K562 (cell line): ENCODE measurements around the gene METTL24. TPM values are rescaled to one million over a fixed set of nuclear protein-coding genes. Genes with fewer than 3 reads are reported as not detected.

ENCODE experiments used
- ATAC-seq: fragments of 200-7000 bp; cut with Tn5 transposase; 3 replicates; pipeline ENCODE4 v1.9.1; 2020; ENCODE audit warnings: moderate library complexity
- BruUV-seq: library from RNA; stranded (reverse); fragments of 400-500 nt; replicated peaks from 2 replicates; lab custom pipeline; 2021; lab: Mats Ljungman, UMichigan
- CTCF ChIA-PET: fragments of 300-600 bp; formaldehyde crosslinking; extraction: SDS; loops from one replicate; lab custom pipeline; 2021; ENCODE audit warnings: low intra/inter-chr PET ratio; lab: Yijun Ruan, JAX
- POLR2A ChIA-PET: fragments of 300-600, 350-650 bp; sonication (Branson Sonifier 250); formaldehyde crosslinking; extraction: SDS; loops from one replicate; lab custom pipeline; 2021; ENCODE audit warnings: antibody characterized with exemption, inconsistent platforms; lab: Yijun Ruan, JAX
- DNase-seq, 4 experiments: peaks; one replicate each; pipeline versions ENCODE4 v3.0.0 to v3.0.0-alpha.2; 2011 to 2018; ENCODE audit warnings: low spot score in 3 of 4, mixed read lengths in 3 of 4; ENCODE audit errors: extremely low read depth in 1 of 4
- FAIRE-seq: peaks from 2 replicates; lab custom pipeline; 2011; peaks lifted over from hg19 to GRCh38; lab: Jason Lieb, UNC
- H2AFZ ChIP-seq: 2 replicates; pipeline ENCODE4 v1.6.0; 2011; ENCODE audit warnings: low read depth, low read length, control low read depth, inconsistent platforms
- H3K27ac ChIP-seq: fragments of 200-600 bp; 3 replicates; pipeline ENCODE4 v1.8.0; 2011; ENCODE audit warnings: low read depth, mild to moderate bottlenecking, control low read depth, inconsistent platforms, low read length, moderate library complexity, mixed read lengths; ENCODE audit errors: extremely low read depth
- H3K27me3 ChIP-seq, 2 experiments: fragments of 300-600 bp in 1 of 2; 2 replicates in 1 of 2; 3 replicates in 1 of 2; pipeline versions ENCODE4 v1.6.0 to v1.8.0; 2011; ENCODE audit warnings: inconsistent platforms in 2 of 2, low read length in 2 of 2, mild to moderate bottlenecking in 1 of 2, mixed read lengths in 1 of 2, moderate library complexity in 1 of 2; ENCODE audit not compliant: control insufficient read depth in 2 of 2, insufficient read depth in 2 of 2
- H3K36me3 ChIP-seq: fragments of 300-600 bp; 3 replicates; pipeline ENCODE4 v1.8.0; 2011; ENCODE audit warnings: mild to moderate bottlenecking, low read length, inconsistent platforms; ENCODE audit not compliant: control insufficient read depth, insufficient read depth
- H3K4me1 ChIP-seq, 2 experiments: fragments of 200-600 bp in 1 of 2; replicated peaks in 1 of 2; 2 replicates in 1 of 2; 3 replicates in 1 of 2; pipeline versions ENCODE4 v1.5.1 to v1.8.0; 2011; ENCODE audit warnings: inconsistent platforms in 2 of 2, low read length in 2 of 2, mild to moderate bottlenecking in 1 of 2, mixed read lengths in 1 of 2, moderate library complexity in 1 of 2; ENCODE audit not compliant: control insufficient read depth in 2 of 2, insufficient read depth in 2 of 2
- H3K4me2 ChIP-seq: 2 replicates; pipeline ENCODE4 v1.6.1; 2011; ENCODE audit warnings: low read length, control low read depth, inconsistent platforms, mixed read lengths; ENCODE audit not compliant: insufficient read depth
- H3K4me3 ChIP-seq: fragments of 200-600 bp; sonication (generic), shearing (Covaris generic); 2 replicates; pipeline ENCODE4 v1.5.1; 2016; ENCODE audit warnings: control low read depth, inconsistent platforms
- H3K79me2 ChIP-seq: fragments of 200-600 bp; 3 replicates; pipeline ENCODE4 v1.8.0; 2011; ENCODE audit warnings: low read length, inconsistent platforms; ENCODE audit not compliant: control insufficient read depth, insufficient read depth
- H3K9ac ChIP-seq, 2 experiments: 2 replicates each; pipeline versions ENCODE4 v1.6.0 to v1.6.1; 2011; ENCODE audit warnings: low read depth in 2 of 2, low read length in 2 of 2, control low read depth in 1 of 2, inconsistent platforms in 1 of 2, mild to moderate bottlenecking in 1 of 2, mixed read lengths in 1 of 2; ENCODE audit not compliant: insufficient read depth in 1 of 2
- H3K9me1 ChIP-seq: one replicate; pipeline ENCODE4 v1.6.0; 2011; ENCODE audit warnings: inconsistent platforms, mild to moderate bottlenecking, low read length, moderate library complexity; ENCODE audit not compliant: control insufficient read depth, insufficient read depth
- H3K9me3 ChIP-seq: replicated peaks from 2 replicates; pipeline ENCODE4 v1.5.1; 2011; ENCODE audit warnings: low read depth, low read length, inconsistent platforms; ENCODE audit not compliant: control insufficient read depth, insufficient read depth
- H4K20me1 ChIP-seq: replicated peaks from 2 replicates; pipeline ENCODE4 v1.6.1; 2011; ENCODE audit warnings: low read length, inconsistent platforms, mixed read lengths; ENCODE audit not compliant: control insufficient read depth, insufficient read depth
- EGR1 ChIP-seq: fragments of 450-650 bp; conservative IDR thresholded peaks from 2 replicates; pipeline ENCODE4 v1.6.1; 2017; ENCODE audit warnings: mild to moderate bottlenecking
- ESRRA ChIP-seq: fragments of 450-650 bp; IDR thresholded peaks from 2 replicates; pipeline ENCODE4 v1.6.1; 2014; ENCODE audit warnings: low read depth, mild to moderate bottlenecking, moderate library complexity, borderline replicate concordance
- FOSL1 ChIP-seq: fragments of 200-800 bp; sonication (Bioruptor generic); conservative IDR thresholded peaks from 2 replicates; pipeline ENCODE4 v1.6.1; 2016; ENCODE audit warnings: missing genetic modification characterization, missing compliant biosample characterization
- GTF2A2 ChIP-seq: IDR thresholded peaks from 2 replicates; pipeline ENCODE4 v1.6.1; 2016; ENCODE audit warnings: mild to moderate bottlenecking, missing genetic modification characterization, missing compliant biosample characterization
- MAFF ChIP-seq: IDR thresholded peaks from 2 replicates; pipeline ENCODE4 v1.6.1; 2012; ENCODE audit warnings: low read length, improper control_type of control experiment
- MAFG ChIP-seq: fragments of 450-650 bp; conservative IDR thresholded peaks from 2 replicates; pipeline ENCODE4 v1.6.1; 2016; ENCODE audit warnings: missing genetic modification characterization, missing compliant biosample characterization
- MAFK ChIP-seq: IDR thresholded peaks from 2 replicates; pipeline ENCODE4 v1.6.1; 2011; ENCODE audit warnings: low read length, improper control_type of control experiment
- NFE2 ChIP-seq: IDR thresholded peaks from 2 replicates; pipeline ENCODE4 v1.6.1; 2014; ENCODE audit warnings: antibody characterized with exemption, low read depth
- NR1H2 ChIP-seq: sonication (generic); formaldehyde crosslinking; IDR thresholded peaks from 2 replicates; pipeline ENCODE4 v1.4.0; 2020; ENCODE audit warnings: mild to moderate bottlenecking, missing genetic modification reagents
- PHB2 ChIP-seq: fragments of 450-650 bp; IDR thresholded peaks from 2 replicates; pipeline ENCODE4 v1.6.1; 2017; ENCODE audit warnings: low read depth
- PHTF2 ChIP-seq: fragments of 250-450 bp; sonication (Bioruptor Pico); IDR thresholded peaks from 2 replicates; pipeline ENCODE4 v1.5.0; 2021; ENCODE audit warnings: mild to moderate bottlenecking
- RCOR1 ChIP-seq, 2 experiments: IDR thresholded peaks; 2 replicates each; pipeline ENCODE4 v1.6.1; 2012; ENCODE audit warnings: low read depth in 2 of 2, low read length in 2 of 2, borderline replicate concordance in 1 of 2, improper control_type of control experiment in 1 of 2
- SMAD1 ChIP-seq: fragments of 150-350 bp; IDR thresholded peaks from 2 replicates; pipeline ENCODE4 v1.6.1; 2014; ENCODE audit warnings: low read length, low read depth; ENCODE audit not compliant: partially characterized antibody
- SMAD4 ChIP-seq: fragments of 250-450 bp; sonication (Bioruptor Pico); conservative IDR thresholded peaks from 2 replicates; pipeline ENCODE4 v1.8.0; 2021; ENCODE audit warnings: inconsistent platforms, mild to moderate bottlenecking, moderate library complexity
- SPI1 ChIP-seq: IDR thresholded peaks from 2 replicates; pipeline ENCODE4 v1.6.1; 2011; ENCODE audit warnings: low read depth, low read length, control low read depth, borderline replicate concordance
- SREBF2 ChIP-seq: sonication (generic); formaldehyde crosslinking; IDR thresholded peaks from 2 replicates; pipeline ENCODE4 v1.4.0; 2020; ENCODE audit warnings: mild to moderate bottlenecking, missing genetic modification reagents
- STAT5B ChIP-seq: fragments of 250-450 bp; sonication (Bioruptor Pico); IDR thresholded peaks from 2 replicates; pipeline ENCODE4 v1.8.0; 2021; ENCODE audit warnings: mild to moderate bottlenecking, inconsistent platforms
- TEAD4 ChIP-seq, 2 experiments: sonication (generic) in 1 of 2; formaldehyde crosslinking in 1 of 2; IDR thresholded peaks; 2 replicates each; pipeline versions ENCODE4 v1.6.1 to v1.8.0; 2012 to 2022; ENCODE audit warnings: borderline replicate concordance in 1 of 2, inconsistent platforms in 1 of 2, low read length in 1 of 2, mild to moderate bottlenecking in 1 of 2, missing genetic modification reagents in 1 of 2
- XRCC4 ChIP-seq: IDR thresholded peaks from one replicate; pipeline ENCODE4 v1.6.1; 2011; ENCODE audit not compliant: insufficient read depth, insufficient read length; ENCODE audit errors: extremely low read depth
- ZNF274 ChIP-seq: IDR thresholded peaks from 2 replicates; pipeline ENCODE4 v1.6.1; 2011; ENCODE audit warnings: low read depth, mild to moderate bottlenecking, low read length, moderate library complexity, borderline replicate concordance
- ZNF316 ChIP-seq: fragments of 450-650 bp; IDR thresholded peaks from 2 replicates; pipeline ENCODE4 v1.6.1; 2016
- ZSCAN29 ChIP-seq: fragments of 450-650 bp; IDR thresholded peaks from 2 replicates; pipeline ENCODE4 v1.6.1; 2017
- WGBS: fragments of 100-300 bp; shearing (Covaris generic); methylation state at CpG from one replicate; pipeline ENCODE4 v1.1.6; 2016; ENCODE audit warnings: low coverage, mixed read lengths; ENCODE audit not compliant: insufficient coverage; ENCODE audit errors: missing lambda C conversion rate; 5-methylcytosine and 5-hydroxymethylcytosine counted together
- in situ Hi-C: fragments of 300-500 bp; cut with MboI; formaldehyde crosslinking; loops from 4 replicates; pipeline ENCODE4 v1.15.0; 2018; ENCODE audit warnings: inconsistent platforms, mixed read lengths
- intact Hi-C: fragments of 100-400 bp; cut with micrococcal nuclease; formaldehyde crosslinking; loops from 2 replicates; pipeline ENCODE4 v1.14.2; 2022
- polyA plus RNA-seq, 8 experiments: library from polyadenylated mRNA; depleted of rRNA in 4 of 8; stranded (reverse) in 5 of 8; unstranded in 3 of 8; fragments of >200 nt; fragmentation: Nextera tagmentation in 2 of 8; fragmentation: Illumina TruSeq in 1 of 8; extraction: Ambion mirVana in 2 of 8; extraction: Trizol in 1 of 8; gene quantifications; 2 replicates each; pipeline versions ENCODE4 v1.2.1 to v1.2.3, GENCODE V29; 2011 to 2014; ENCODE audit warnings: inconsistent platforms in 1 of 8, missing spikeins in 1 of 8
- total RNA-seq, 7 experiments: library from RNA; depleted of rRNA in 6 of 7; stranded (reverse); fragments of >200 nt in 6 of 7; fragmentation: Illumina TruSeq in 2 of 7; extraction: Trizol in 2 of 7; gene quantifications; 2 replicates each; pipeline versions ENCODE4 v1.2.1 to v1.2.3, GENCODE V29; 2011 to 2021; ENCODE audit warnings: low replicate concordance in 1 of 7
- TF ChIP-seq, protein P1 (sequence below): fragments of 450-650 bp; formaldehyde crosslinking; IDR thresholded peaks from 2 replicates; pipeline ENCODE4 v1.4.0; 2020; ENCODE audit warnings: mild to moderate bottlenecking, moderate library complexity
- TF ChIP-seq, protein P2 (sequence below): sonication (generic); formaldehyde crosslinking; IDR thresholded peaks from 2 replicates; pipeline ENCODE4 v1.8.0; 2022; ENCODE audit warnings: mild to moderate bottlenecking, low read depth, missing genetic modification reagents

METTL24 gene
- total and polyA plus RNA-seq, 9 of the 15 experiments (the other 6 are each of a cell fraction or from before 2014, with no cell fraction given) = not detected

DNA sequence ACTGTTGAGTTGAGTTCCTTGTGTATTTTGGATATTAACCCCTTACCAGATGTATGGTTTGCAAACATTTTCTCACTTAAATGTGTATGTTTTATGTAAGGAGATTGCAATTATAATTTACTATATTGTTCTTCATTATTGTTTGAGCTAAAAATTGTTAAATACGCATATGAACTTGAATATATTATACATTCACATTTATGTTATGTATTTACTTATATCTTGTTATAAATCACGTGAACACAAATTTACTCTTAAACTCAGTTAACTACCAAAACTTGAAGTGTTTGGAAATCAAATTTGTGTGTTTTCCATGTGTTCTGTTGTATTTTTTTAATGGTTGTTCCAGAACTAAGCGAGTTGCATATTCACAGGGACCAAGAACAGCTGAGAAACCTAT, 159.6 kb downstream of the METTL24 start (continued):
- TF ChIP-seq SMAD1 (no peak), RCOR1 (IDR thresholded peaks at IDR 0.05; ENCODE audit: borderline replicate concordance in 1 of 2, low read depth in 2 of 2, low read length in 2 of 2) (no peak), FOSL1 (tag) (no peak), SREBF2 (CRISPR knock-in tag) (no peak), SPI1 (no peak), XRCC4 (no peak), SMAD4 (no peak), NR1H2 (no peak)
- TF ChIP-seq, all 486 proteins: peak for 19

DNA sequence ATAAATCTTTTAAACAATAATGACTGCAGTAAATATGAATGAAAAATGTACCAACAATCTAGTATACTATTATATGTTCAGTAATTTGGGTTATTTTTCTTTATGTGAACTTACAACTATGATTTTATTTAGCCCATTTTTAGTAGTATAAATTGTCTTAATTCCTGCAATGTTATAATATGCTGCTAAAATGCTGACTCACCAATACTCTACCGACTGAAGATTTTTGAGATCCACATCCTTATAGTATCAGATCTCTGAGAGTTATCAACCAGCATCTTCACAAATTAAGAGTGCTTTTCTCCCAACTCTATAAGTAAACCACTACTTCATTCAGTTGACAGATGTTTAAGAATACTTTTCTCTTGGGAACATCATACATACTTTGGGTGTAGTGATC, 161.3 kb downstream of the METTL24 start:
- Histone ChIP-seq H3K9me3 (no peaks in the 10 kb centered on the region; the same call in 1 of the 2 replicates), H3K36me3 (peaks cover 9% of the 10 kb centered on the region), H2AFZ (no peak overlapping the region), H3K79me2 (peaks cover 11% of the 10 kb centered on the region; the same call in 2 of the 3 replicates), H4K20me1 (no peaks in the 10 kb centered on the region), H3K9me1 (no peaks in the 10 kb centered on the region), H3K4me1 (peaks cover 0 to 3% of the 10 kb centered on the region in 2 experiments; a peak in 1 of 5 replicates), H3K4me2 (no peak overlapping the region), H3K9ac (no peak overlapping the region), H3K27me3 (no peaks in the 10 kb centered on the region), H3K4me3 (no peak overlapping the region), H3K27ac (no peak overlapping the region)
- no peak for DNase-seq
- intact Hi-C loops (no loop called here), in situ Hi-C loops (no loop called here)
- ChIA-PET CTCF (no interaction called here), POLR2A (no interaction called here)
- WGBS = 45% methylated on average over 1 of the region's 1 CpG
- ATAC-seq = no peak
- no peak for FAIRE-seq
- no TSS peak for BruUV-seq
- TF ChIP-seq ZSCAN29 = no peak
- no peak for TF ChIP-seq GTF2A2 (tag)
- peak; percentile 89 for TF ChIP-seq MAFF
- TF ChIP-seq ZNF274 = no peak
- TF ChIP-seq EGR1 = no peak
- TF ChIP-seq MAFK = peak; percentile 89
- no peak for TF ChIP-seq PHB2
- TF ChIP-seq, protein P1, sequence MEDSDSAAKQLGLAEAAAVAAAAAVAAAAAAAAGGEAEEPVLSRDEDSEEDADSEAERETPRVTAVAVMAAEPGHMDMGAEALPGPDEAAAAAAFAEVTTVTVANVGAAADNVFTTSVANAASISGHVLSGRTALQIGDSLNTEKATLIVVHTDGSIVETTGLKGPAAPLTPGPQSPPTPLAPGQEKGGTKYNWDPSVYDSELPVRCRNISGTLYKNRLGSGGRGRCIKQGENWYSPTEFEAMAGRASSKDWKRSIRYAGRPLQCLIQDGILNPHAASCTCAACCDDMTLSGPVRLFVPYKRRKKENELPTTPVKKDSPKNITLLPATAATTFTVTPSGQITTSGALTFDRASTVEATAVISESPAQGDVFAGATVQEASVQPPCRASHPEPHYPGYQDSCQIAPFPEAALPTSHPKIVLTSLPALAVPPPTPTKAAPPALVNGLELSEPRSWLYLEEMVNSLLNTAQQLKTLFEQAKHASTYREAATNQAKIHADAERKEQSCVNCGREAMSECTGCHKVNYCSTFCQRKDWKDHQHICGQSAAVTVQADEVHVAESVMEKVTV (CRISPR knock-in tag) = no peak
- peak; percentile 45 for TF ChIP-seq NFE2
- no peak for TF ChIP-seq STAT5B
- peak; percentile 87 for TF ChIP-seq MAFG (tag)
- TF ChIP-seq ESRRA = no peak
- no peak for TF ChIP-seq TEAD4 (IDR thresholded peaks at IDR 0.05; ENCODE audit: low read length)
- TF ChIP-seq TEAD4 (CRISPR knock-in tag; IDR thresholded peaks at IDR 0.05; ENCODE audit: borderline replicate concordance) = no peak
- TF ChIP-seq PHTF2 (CRISPR knock-in tag) = no peak
- TF ChIP-seq ZNF316 = peak; percentile 94
- TF ChIP-seq, protein P2, sequence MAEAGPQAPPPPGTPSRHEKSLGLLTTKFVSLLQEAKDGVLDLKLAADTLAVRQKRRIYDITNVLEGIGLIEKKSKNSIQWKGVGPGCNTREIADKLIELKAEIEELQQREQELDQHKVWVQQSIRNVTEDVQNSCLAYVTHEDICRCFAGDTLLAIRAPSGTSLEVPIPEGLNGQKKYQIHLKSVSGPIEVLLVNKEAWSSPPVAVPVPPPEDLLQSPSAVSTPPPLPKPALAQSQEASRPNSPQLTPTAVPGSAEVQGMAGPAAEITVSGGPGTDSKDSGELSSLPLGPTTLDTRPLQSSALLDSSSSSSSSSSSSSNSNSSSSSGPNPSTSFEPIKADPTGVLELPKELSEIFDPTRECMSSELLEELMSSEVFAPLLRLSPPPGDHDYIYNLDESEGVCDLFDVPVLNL = no peak
